Progenitor cell of endocrine pancreas (in vitro differentiated cells): Measurements from ENCODE around the gene EPN2. TPM values are rescaled to one million over a fixed set of nuclear protein-coding genes. Genes with fewer than 3 reads are reported as not detected.

Experiments
- DNase-seq: peaks from one replicate; pipeline ENCODE4 v3.0.0; 2021; ENCODE audit warnings: low spot score; ENCODE audit not compliant: unreplicated experiment
- H3K27ac Mint-ChIP-seq: 2 replicates; pipeline ENCODE4 v1.8.0; 2021; ENCODE audit warnings: mild to moderate bottlenecking, moderate library complexity, mixed read lengths
- H3K27me3 Mint-ChIP-seq: 2 replicates; pipeline ENCODE4 v1.8.0; 2021; ENCODE audit warnings: mixed read lengths
- H3K36me3 Mint-ChIP-seq: 2 replicates; pipeline ENCODE4 v1.8.0; 2022; ENCODE audit warnings: mixed read lengths; ENCODE audit not compliant: insufficient read depth
- H3K4me1 Mint-ChIP-seq: 2 replicates; pipeline ENCODE4 v1.8.0; 2021; ENCODE audit warnings: low read depth, mixed read lengths
- H3K4me3 Mint-ChIP-seq: 2 replicates; pipeline ENCODE4 v1.8.0; 2021; ENCODE audit warnings: low read depth, mild to moderate bottlenecking, moderate library complexity, mixed read lengths
- H3K9me3 Mint-ChIP-seq: 2 replicates; pipeline ENCODE4 v1.8.0; 2021; ENCODE audit warnings: low read depth, mixed read lengths
- CTCF ChIP-seq: fragments of 200-600 bp; sonication (generic); IDR thresholded peaks from one replicate; pipeline ENCODE4 v1.5.0; 2021; ENCODE audit warnings: antibody characterized with exemption, mild to moderate bottlenecking; ENCODE audit not compliant: unreplicated experiment
- total RNA-seq: library from RNA; stranded (reverse); gene quantifications from 2 replicates; pipeline ENCODE4 v1.2.1, GENCODE V29; 2021

EPN2 gene
- total RNA-seq, 1 donor from 2014 or later = 49.8 TPM

- no peak for DNase-seq
- peak; percentile 27 for TF ChIP-seq CTCF
- H3K27ac Mint-ChIP-seq = no peak overlapping the region
- H3K36me3 Mint-ChIP-seq = peaks cover 23% of the 10 kb centered on the region
- no peaks in the 10 kb centered on the region for H3K27me3 Mint-ChIP-seq
- peaks cover 7% of the 10 kb centered on the region for H3K4me1 Mint-ChIP-seq
- H3K4me3 Mint-ChIP-seq = no peak overlapping the region
- peaks cover 16% of the 10 kb centered on the region for H3K9me3 Mint-ChIP-seq
These were observed 84.4 kb downstream of the EPN2 start for GRCh38 chr17:19321481-19322128.

- Mint-ChIP-seq H3K27me3 (no peaks in the 10 kb centered on the region), H3K4me3 (no peak overlapping the region), H3K27ac (no peak overlapping the region), H3K4me1 (peaks cover 5% of the 10 kb centered on the region), H3K9me3 (peaks cover 16% of the 10 kb centered on the region), H3K36me3 (peaks cover 27% of the 10 kb centered on the region)
- DNase-seq = no peak
- peak; percentile 3 for TF ChIP-seq CTCF
These were observed 85.0 kb downstream of the EPN2 start for GRCh38 chr17:19322129-19322505.

GRCh38 chr17:19322861-19323260 is 85.7 kb downstream of the EPN2 start:
- no peak overlapping the region for H3K27ac Mint-ChIP-seq
- no peak for TF ChIP-seq CTCF

GRCh38 chr17:19325542-19325941 is 88.4 kb downstream of the EPN2 start:
- TF ChIP-seq CTCF = no peak
- no peak overlapping the region for H3K4me3 Mint-ChIP-seq
- H3K36me3 Mint-ChIP-seq = peaks cover 33% of the 10 kb centered on the region
- no peaks in the 10 kb centered on the region for H3K27me3 Mint-ChIP-seq
- no peaks in the 10 kb centered on the region for H3K4me1 Mint-ChIP-seq
- DNase-seq = no peak
- no peak overlapping the region for H3K27ac Mint-ChIP-seq
- peaks cover 16% of the 10 kb centered on the region for H3K9me3 Mint-ChIP-seq

More at GRCh38 chr17:19322861-19323260, 85.7 kb downstream of the EPN2 start:
- Mint-ChIP-seq H3K4me3 (no peak overlapping the region), H3K36me3 (peaks cover 30% of the 10 kb centered on the region), H3K27me3 (no peaks in the 10 kb centered on the region), H3K9me3 (peaks cover 16% of the 10 kb centered on the region), H3K4me1 (no peaks in the 10 kb centered on the region)
- no peak for DNase-seq

- Mint-ChIP-seq H3K36me3 (peaks cover 36% of the 10 kb centered on the region), H3K27ac (no peak overlapping the region), H3K4me1 (no peaks in the 10 kb centered on the region), H3K4me3 (no peak overlapping the region), H3K27me3 (no peaks in the 10 kb centered on the region), H3K9me3 (peaks cover 16% of the 10 kb centered on the region)
- no peak for DNase-seq
- TF ChIP-seq CTCF = no peak
These were observed 90.0 kb downstream of the EPN2 start for GRCh38 chr17:19327031-19327783.
